SK-N-MC (cell line): Measurements from ENCODE around the gene TRAPPC4.
"Not testable (repeated sequence)": the region's sequence is repeated elsewhere in the genome, so short reads cannot be mapped to it uniquely, and the experiment has no call there.

Experiments used
- DNase-seq: peaks from one replicate; pipeline ENCODE4 v3.0.0-alpha.2; 2011; ENCODE audit warnings: low read depth, low spot score
- H3K27ac ChIP-seq: fragments of 200-600 bp; sonication (generic); 2 replicates; pipeline ENCODE4 v1.5.1; 2016; ENCODE audit warnings: mixed run types
- H3K36me3 ChIP-seq: fragments of 200-600 bp; sonication (generic); 2 replicates; pipeline ENCODE4 v1.6.1; 2017; ENCODE audit warnings: antibody characterized with exemption, low read length, mixed read lengths; ENCODE audit not compliant: insufficient read depth
- H3K4me3 ChIP-seq: fragments of 200-600 bp; sonication (generic); 2 replicates; pipeline ENCODE4 v1.5.1; 2016
- H3K9ac ChIP-seq: fragments of 200-600 bp; sonication (generic); 2 replicates; pipeline ENCODE4 v1.8.0; 2017; ENCODE audit warnings: mixed run types, mixed read lengths; ENCODE audit not compliant: insufficient read length
- H3K9me3 ChIP-seq: fragments of 200-600 bp; sonication (generic); 2 replicates; pipeline ENCODE4 v1.6.1; 2017; ENCODE audit warnings: low read depth, mild to moderate bottlenecking, antibody characterized with exemption, low read length, moderate library complexity, mixed read lengths
- EZH2 ChIP-seq: fragments of 200-600 bp; sonication (generic); IDR thresholded peaks from one replicate; pipeline ENCODE4 v1.6.1; 2017; ENCODE audit warnings: antibody characterized with exemption
- FOXP2 ChIP-seq: optimal IDR thresholded peaks from 2 replicates; pipeline ENCODE3; 2011; ENCODE audit warnings: mild to moderate bottlenecking, moderate library complexity; ENCODE audit not compliant: insufficient read depth; ENCODE audit errors: extremely low read length, control extremely low read depth
- POLR2AphosphoS5 ChIP-seq: IDR thresholded peaks from 2 replicates; pipeline ENCODE4 v1.6.1; 2012; ENCODE audit warnings: mild to moderate bottlenecking, low read depth, low read length, borderline replicate concordance

Gene TRAPPC4

GRCh38 chr11:119028346-119029068, 9.9 kb downstream of the TRAPPC4 start:
- H3K4me3 ChIP-seq = peak overlapping the region; percentile 77
- H3K36me3 ChIP-seq = peaks cover 27% of the 10 kb centered on the region
- peak overlapping the region; percentile 74 for H3K9ac ChIP-seq
- no peak overlapping the region for H3K27ac ChIP-seq
- no peaks in the 10 kb centered on the region for H3K9me3 ChIP-seq
- no peak for TF ChIP-seq POLR2AphosphoS5
- DNase-seq = no peak

- peak overlapping the region; percentile 77 for H3K4me3 ChIP-seq
- peaks cover 22% of the 10 kb centered on the region for H3K36me3 ChIP-seq
- H3K9me3 ChIP-seq = no peaks in the 10 kb centered on the region
- no peak for TF ChIP-seq EZH2
- TF ChIP-seq POLR2AphosphoS5 = no peak
- TF ChIP-seq FOXP2 = no peak
- peak overlapping the region; percentile 74 for H3K9ac ChIP-seq
- H3K27ac ChIP-seq = 0 out of 2 replicates have a peak overlapping the region, but pooled peaks have one; percentile 1
- DNase-seq = no peak
These were observed 10.4 kb downstream of the TRAPPC4 start for GRCh38 chr11:119029069-119029339.

GRCh38 chr11:119029340-119030028, 10.9 kb downstream of the TRAPPC4 start:
- peak overlapping the region; percentile 77 for H3K4me3 ChIP-seq
- H3K36me3 ChIP-seq = peaks cover 17% of the 10 kb centered on the region
- H3K9ac ChIP-seq = peak overlapping the region; percentile 74
- H3K27ac ChIP-seq = peak overlapping the region; percentile 31; the same call in 1 of the 2 replicates
- H3K9me3 ChIP-seq = no peaks in the 10 kb centered on the region
- TF ChIP-seq EZH2 (no peak), FOXP2 (no peak), POLR2AphosphoS5 (no peak)
- no peak for DNase-seq

- Histone ChIP-seq H3K9ac (peak overlapping the region; percentile 74), H3K4me3 (peak overlapping the region; percentile 77), H3K27ac (peak overlapping the region; percentile 31; the same call in 1 of the 2 replicates), H3K36me3 (peaks cover 12% of the 10 kb centered on the region; the same call in 1 of the 2 replicates), H3K9me3 (no peaks in the 10 kb centered on the region)
- no peak for DNase-seq
- no peak for TF ChIP-seq EZH2
- no peak for TF ChIP-seq POLR2AphosphoS5
- TF ChIP-seq FOXP2 = no peak
These were observed 11.4 kb downstream of the TRAPPC4 start for GRCh38 chr11:119030029-119030328.

GRCh38 chr11:119030329-119031047, 11.9 kb downstream of the TRAPPC4 start, which contains the start of gene SLC37A4:
SLC37A4 (minus strand) TSS chr11:119030877.
- TF ChIP-seq FOXP2 (no peak), POLR2AphosphoS5 (peak; percentile 90), EZH2 (no peak)
- Histone ChIP-seq H3K9ac (peak within 1 kb of the TSS; percentile 74), H3K27ac (peak within 1 kb of the TSS; percentile 31; the same call in 1 of the 2 replicates), H3K36me3 (peaks cover 7% of the 10 kb centered on the region; the same call in 1 of the 2 replicates), H3K4me3 (peak within 1 kb of the TSS; percentile 77), H3K9me3 (no peaks in the 10 kb centered on the region)
- peak; percentile 48 for DNase-seq

- H3K9me3 ChIP-seq = no peaks in the 10 kb centered on the region
- no peak overlapping the region for H3K9ac ChIP-seq
- TF ChIP-seq EZH2 (no peak), POLR2AphosphoS5 (no peak), FOXP2 (no peak)
- no peak for DNase-seq
- peaks cover 3% of the 10 kb centered on the region; the same call in 1 of the 2 replicates for H3K36me3 ChIP-seq
- no peak overlapping the region for H3K4me3 ChIP-seq
- no peak overlapping the region for H3K27ac ChIP-seq
These were observed 13.3 kb downstream of the TRAPPC4 start for GRCh38 chr11:119031912-119032280.

GRCh38 chr11:119033421-119033820, 14.9 kb downstream of the TRAPPC4 start:
- H3K4me3 ChIP-seq, DNase-seq, H3K9me3 ChIP-seq, H3K9ac ChIP-seq, H3K36me3 ChIP-seq, H3K27ac ChIP-seq: not testable (repeated sequence)

GRCh38 chr11:119034813-119035212, 16.2 kb downstream of the TRAPPC4 start:
- no peak overlapping the region for H3K27ac ChIP-seq
- H3K9me3 ChIP-seq = no peaks in the 10 kb centered on the region
- TF ChIP-seq FOXP2 (no peak), EZH2 (no peak), POLR2AphosphoS5 (no peak)
- no peak overlapping the region for H3K4me3 ChIP-seq
- H3K9ac ChIP-seq = no peak overlapping the region
- no peaks in the 10 kb centered on the region for H3K36me3 ChIP-seq
- DNase-seq = no peak
